HG02623 (cell line): ENCODE results near the gene FOXD1.
"Not testable (repeated sequence)": the region's sequence is repeated elsewhere in the genome, so short reads cannot be mapped to it uniquely, and the experiment has no call there.

Experiments
- ATAC-seq: cut with Tn5 transposase; IDR thresholded peaks from one replicate; pipeline ENCODE4 v1.9.1; 2021; ENCODE audit warnings: moderate library complexity; ENCODE audit not compliant: unreplicated experiment

Gene FOXD1

DNA sequence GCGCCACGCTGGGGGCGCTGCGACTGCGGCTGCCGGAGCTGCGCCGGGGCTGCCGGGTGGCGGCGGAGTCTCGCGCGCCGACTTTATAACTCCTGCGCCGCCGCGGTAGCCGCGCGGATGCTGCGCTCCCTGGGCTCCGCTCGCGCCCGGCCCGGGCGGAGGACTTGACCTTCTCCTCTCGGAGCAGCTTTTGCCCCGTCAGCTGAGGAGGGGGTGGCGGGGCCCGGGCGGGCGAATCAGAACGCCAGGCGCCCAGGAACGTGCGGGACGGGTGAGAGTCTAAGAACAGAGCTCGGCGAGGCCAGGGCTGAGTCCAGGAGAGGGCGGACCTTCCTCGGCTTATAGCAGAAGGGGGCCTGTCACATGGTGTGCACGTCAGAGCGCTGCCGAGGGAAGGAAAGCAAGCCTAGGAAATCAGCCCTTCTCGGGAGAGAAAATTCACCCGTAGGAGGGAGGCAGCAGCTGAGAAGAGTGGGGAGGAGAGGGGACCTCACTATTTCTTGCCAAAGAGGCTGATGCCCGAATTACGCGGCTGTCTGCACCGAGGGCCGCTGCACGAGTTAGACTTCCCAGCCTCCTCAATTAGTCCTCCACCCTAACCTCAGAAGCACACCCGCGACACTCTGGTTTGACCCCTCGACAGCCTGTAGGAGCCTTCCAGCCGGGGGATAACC lies at the start of gene FOXD1:
TSS of gene FOXD1 (minus strand) at position 315 of the 674 bp plus-strand sequence. CDS start 415 bp downstream, outside the sequence.
- ATAC-seq, result no peak

DNA sequence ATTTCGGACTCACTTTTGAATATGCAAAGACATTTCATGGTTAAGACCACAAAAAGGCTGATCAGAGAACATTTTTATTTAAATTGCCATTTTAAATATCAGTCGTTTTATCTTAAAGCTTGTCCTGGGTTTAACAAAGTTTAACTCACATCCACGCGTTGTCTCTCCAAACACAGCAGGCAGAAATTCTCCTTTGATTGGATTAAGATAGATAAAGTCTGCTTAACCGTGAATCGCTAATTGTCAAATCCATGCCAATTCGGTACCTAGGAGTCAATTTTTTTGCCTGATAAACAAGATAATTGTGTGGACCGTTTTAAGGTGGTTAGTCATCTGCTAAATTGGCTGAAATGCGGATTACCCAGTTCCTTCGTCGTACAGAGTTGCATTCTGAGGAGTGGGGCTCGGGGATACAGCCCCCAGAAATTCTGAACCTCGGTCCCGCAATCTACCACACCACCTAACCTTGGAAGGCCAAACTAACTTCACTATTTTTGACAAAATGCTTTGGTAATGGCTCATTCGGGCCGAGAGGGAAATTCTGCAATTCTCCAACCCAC lies 49.0 kb upstream of the FOXD1 start:
- no peak for ATAC-seq

DNA sequence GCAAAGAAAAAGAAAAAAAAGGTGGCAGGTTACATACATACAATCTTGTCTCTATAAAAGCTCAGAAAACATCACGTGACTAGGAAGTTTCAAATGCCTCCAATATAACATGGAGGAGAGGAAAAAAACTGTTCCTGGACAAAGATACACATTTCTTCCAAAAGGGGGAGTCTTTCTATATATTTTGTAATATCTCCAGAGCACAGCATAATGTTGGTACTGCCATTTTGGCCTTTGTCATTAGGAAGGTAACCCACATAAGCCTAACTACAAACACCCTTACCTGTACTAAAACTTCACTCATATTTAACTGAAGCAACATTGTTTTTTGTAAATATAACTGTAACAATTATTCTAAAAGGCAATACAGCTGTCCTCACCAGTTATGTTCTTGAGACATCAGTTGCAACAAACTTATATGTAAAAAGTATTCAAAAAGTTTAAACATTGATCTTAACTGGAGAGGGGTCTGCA lies 48.4 kb upstream of the FOXD1 start:
- ATAC-seq, result no peak

DNA sequence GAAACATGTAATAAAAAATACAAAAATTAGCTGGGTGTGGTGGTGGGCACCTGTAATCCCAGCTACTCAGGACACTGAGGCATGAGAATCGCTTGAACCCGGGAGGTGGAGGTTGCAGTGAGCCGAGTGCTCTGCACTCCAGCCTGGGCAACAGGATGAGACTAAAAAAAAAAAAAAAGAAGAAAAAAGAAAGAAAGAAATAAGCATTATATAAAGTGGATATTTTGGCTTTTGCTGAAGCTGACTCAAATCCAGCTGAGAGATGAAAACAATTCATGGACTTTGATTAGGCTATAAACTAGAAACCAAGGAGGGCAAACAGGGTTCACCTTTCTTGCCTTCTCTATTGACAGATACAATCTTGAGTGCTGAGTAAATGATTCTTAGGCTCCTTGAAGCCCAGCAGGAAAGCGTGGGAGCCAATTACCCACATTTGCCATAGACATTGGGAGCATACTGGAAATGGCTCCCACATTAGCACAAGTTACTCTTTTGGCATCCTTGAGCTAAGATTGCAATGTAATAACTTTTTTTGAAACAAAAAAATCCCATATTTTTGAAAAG lies 47.3 kb upstream of the FOXD1 start:
- ATAC-seq, result no peak

DNA sequence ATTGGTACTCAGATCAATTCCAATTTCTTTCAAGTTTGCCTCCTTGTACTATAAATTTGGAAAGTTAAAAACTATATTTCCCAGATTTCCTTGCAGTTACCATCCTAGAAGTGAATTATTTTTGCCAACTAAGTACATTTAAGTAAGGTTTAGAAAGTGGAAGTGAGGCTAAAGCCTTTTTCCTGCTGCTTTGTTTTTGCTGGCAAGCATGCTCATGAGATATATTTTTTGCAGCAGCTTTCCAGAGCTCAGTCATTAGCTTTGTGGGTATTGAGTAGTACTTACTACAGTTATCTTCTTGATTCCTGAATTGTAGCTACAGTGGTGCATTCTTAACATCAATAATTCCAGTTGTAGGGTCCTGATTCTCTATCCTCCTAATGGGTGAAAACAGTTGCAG lies 46.1 kb upstream of the FOXD1 start:
- no peak for ATAC-seq

DNA sequence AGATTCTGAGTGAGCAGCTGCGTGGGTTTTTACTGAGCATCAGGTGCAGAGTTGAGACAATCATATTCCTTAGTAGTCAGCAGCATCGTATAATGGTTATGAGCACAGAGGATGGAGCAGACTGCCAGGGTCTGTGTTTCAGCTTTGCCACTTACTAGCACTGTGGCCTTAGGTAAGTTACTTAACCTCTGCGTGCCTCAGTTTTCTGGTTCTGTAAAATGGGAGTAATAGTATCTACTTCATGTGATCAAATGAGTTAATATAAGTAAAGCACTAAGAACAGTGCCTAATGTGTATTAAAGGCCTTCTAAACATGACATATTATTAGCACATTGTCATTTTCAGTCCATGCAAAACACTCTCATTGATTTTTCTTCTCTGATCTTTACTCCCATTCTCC lies 44.8 kb upstream of the FOXD1 start:
- no peak for ATAC-seq

DNA sequence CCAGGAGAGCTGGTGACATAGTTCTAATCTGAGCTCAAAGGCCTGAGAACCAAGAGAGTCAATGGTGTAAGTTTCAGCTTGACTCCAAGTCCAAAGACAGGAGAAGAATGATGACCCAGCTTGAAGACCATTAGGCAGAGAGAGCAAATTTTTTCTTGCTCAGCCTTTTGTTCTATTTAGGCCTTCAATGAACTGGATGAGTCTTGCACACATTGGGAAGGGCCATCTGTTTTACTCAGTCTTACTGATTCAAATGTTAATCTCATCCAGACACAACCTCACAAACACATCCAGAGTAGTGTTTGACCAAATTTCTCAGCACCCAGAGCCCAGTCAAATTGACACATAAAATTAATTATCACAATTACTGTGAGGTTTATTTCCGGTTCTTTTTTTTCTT lies 42.6 kb upstream of the FOXD1 start:
- ATAC-seq, result no peak

DNA sequence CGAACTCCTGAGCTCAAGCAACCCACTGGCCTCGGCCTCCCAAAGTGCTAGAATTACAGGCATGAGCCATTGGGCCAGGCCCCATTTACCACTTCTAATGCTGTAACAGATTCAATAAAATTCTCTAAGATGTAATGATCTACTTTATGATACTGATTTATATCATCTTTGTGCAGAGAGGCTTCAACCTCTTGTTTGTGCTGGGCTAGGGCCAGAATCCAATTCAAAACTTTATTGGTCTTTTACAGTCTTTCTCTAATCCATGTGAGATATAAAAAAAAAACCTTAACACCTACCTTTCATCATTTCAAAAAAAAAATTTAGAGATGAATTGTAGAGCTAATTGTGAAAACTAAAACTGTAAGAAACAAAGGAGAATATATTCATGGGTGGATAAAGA lies 41.5 kb upstream of the FOXD1 start:
- ATAC-seq, result no peak

DNA sequence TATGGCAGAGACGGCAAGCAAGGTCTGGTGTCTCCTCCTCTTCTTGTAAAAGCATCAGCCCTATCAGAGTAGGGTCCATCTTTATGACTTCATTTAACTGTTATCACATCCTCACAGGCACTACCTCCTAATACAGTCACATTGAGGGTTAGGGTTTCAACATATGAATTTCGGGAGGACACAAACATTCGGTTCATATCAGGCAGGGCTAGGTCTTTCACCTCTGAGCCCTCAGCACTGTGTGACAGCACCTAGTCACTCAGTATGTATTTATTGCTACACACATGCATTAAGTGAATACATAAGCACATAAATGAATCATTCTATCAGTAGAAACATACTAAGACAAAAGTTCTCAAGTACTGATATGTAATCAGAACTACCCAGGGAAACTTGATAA lies 40.2 kb upstream of the FOXD1 start:
- no peak for ATAC-seq

DNA sequence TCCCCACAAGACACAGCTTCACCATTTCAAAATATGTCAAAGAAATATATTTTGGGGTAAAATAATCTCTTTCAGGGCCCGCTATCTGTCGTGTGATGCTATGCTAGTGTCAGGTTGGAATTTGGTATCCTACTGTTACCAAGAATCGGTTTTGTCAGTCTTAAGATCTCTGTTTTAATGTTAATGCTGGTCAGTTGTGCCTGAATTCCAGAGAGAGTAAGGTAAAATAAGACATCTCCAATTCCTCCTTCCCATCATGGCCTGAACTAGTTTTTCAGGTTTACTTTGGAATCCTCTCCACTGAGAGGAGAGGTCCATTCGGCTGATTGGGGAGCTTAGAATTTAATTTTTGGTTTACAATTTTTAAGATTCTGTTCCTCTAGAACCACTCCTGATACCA lies 39.2 kb upstream of the FOXD1 start:
- ATAC-seq, result no peak

DNA sequence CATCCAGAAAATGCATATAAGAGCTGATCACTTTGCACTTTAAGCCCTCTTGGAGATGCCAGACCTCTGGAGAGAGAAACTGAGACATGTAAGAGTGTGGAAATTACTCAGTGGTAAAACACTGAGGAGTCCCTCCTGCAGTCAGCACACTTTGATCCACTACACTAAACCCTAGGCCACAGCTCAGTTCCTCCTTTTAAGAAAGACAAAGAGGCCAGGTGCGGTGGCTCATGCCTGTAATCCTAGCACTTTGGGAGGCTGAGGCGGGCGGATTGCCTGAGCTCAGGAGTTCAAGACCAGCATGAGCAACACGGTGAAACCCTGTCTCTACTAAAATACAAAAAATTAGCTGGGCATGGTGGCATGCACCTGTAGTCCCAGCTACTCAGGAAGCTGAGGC lies 38.7 kb upstream of the FOXD1 start:
- ATAC-seq, result not testable (repeated sequence)

DNA sequence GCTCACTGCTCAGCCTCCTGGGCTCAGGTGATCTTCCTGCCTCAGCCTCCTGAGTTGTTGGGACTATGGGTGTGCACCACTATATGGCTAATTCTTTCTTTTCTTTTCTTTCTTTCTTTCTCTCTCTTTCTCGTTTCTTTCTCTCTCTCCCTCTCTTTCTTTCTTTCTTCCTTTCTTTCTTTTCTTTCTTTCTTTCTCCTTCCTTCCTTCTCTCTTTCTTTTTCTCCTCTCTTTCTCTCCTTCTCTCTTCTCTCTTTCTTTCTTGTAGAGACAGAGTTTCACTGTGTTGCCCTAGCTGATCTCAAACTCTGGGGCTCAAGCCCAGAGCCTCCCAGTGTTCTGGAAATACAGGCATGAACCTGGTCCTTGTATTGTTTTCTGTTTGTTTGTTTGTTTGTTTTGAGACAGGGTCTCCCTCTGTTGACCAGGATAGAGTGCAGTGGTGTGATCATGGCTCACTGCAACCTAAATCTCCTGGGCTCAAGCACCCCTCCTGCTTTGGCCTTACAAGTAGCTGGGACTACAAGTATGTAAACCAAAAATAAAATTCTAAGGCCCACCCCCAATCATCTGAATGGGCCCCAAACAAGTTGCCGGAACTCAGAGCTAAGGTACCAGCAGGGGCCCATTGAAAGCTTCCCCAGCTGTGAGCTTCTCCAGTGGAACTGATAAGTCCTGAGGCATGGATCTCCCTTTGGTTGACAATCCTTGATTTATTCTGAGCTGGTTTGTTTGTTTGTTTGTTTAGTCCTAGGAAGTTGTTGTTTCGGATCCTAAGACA lies 37.7 kb upstream of the FOXD1 start:
- ATAC-seq, result no peak

DNA sequence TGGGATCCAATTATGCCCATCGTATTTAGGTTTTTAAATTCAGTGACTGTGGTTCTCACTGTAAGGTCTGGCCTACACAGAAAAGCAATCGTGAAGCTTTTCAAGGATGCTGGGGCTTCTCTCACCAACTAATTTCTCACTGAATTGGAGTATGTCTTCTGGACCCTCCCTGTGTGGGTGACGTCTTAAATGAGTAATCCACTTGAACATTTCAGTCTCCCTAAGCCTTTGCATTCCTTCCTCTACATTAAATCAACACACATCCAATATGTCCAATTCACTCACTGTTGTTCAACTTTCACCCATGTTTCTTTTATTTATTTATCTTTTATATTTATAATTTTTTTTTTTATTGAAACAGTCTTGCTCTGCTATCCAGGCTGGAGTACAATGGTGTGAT lies 37.1 kb upstream of the FOXD1 start:
- no peak for ATAC-seq

DNA sequence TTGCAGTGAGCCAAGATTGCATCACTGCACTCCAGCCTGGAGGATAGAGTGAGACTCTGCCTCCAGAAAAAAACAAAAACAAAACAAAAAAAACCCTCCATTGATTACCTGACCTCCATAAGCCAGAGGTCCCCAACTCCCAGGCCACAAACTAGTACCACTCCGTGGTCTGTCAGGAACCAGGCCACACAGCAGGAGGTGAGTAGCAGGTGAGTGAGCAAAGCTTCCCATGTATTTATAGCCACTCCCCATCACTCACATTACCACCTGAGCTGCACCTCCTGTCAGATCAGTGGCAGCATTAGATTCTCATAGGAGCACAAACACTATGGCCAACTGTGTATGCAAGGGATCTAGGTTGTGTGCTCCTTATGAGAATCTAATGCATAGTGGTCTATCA lies 35.9 kb upstream of the FOXD1 start:
- ATAC-seq, result no peak

DNA sequence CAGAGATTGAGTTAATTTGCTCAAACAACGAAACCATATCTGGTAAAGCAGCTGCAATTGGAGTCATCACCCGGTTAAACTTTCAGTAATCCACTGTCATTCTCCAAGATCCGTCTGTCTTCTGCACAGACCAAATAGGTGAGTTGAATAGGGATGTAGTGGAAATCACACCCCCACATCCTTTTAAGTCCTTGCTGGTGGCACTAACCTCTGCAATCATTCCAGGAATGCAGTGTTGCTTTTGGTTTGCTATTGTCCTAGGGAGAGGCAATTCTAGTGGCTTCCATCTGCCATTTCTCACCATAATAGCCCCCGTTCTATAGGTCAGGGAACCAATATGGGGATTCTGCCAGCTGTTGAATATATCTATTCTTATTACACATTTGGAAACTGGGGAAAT lies 35.1 kb upstream of the FOXD1 start:
- ATAC-seq, result no peak

DNA sequence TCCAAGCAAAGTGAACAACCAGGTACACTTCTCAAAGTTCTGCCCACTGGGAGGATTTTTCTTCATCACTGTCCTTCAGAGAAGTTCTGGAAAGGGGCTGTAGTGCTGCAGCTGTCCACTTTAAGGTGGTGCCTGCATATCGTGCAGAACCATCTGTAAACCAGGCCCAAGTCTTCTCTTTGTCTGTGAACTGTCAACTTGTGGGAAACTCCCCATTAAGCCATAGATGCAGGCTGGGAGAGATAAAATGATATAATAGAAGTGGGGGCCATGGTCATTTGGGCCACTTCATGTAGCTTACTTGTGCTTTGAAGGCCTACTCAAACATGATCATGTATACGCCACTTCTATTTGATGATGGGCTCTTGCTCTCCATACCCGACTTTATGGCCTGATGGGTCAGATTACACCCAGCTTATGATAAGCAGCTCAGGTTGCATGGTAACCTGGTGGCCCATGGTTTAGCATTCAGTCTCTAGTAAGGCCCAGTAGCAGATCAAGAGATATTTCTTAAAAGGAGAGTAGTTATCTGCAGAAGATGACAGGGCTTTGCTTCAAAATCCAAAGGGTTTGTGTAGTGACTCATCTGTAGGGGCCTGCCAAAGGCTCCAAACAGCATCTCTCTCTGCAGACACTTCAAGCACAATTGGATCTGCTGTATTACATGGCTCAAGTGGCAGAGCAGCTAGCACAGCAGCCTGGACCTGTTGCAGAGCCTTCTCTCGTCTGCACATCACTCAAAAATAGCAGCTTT lies 34.0 kb upstream of the FOXD1 start:
- no peak for ATAC-seq

DNA sequence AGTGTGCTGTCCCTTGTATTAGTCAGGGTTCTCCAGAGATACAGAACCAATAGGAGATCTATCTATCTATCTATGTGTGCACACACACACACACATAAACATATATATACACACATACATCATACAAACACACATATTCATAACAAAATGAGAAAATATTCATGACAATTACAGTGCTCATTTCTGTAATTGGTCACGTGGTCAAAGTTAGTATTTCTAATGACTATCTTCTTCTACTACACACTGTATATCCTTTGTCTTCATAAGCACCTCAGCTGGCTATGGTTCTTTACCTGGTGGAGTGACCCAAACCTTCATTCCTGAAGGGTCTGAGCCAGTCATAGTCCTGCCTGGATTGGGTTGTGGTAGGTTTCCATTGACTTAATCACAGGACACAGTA lies 31.9 kb upstream of the FOXD1 start:
- no peak for ATAC-seq

DNA sequence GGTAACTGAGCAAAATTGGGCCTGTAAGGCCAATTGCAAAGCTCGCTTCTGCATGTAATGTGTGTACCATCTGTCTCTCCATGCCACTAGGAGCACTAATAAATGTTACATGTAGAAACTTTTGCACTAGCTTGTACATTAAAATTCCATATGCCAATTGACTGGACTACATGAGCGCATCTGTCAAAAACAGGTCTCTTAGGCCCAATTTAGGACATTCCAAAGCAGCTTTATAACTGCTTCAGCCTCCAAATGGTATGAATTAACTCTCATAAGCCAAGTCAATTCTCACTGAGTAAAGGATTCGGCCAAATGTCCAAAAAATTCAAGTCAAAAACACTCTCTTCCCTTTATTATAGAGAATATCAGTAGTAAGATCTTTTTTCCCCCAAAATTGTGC lies 23.5 kb upstream of the FOXD1 start:
- no peak for ATAC-seq

DNA sequence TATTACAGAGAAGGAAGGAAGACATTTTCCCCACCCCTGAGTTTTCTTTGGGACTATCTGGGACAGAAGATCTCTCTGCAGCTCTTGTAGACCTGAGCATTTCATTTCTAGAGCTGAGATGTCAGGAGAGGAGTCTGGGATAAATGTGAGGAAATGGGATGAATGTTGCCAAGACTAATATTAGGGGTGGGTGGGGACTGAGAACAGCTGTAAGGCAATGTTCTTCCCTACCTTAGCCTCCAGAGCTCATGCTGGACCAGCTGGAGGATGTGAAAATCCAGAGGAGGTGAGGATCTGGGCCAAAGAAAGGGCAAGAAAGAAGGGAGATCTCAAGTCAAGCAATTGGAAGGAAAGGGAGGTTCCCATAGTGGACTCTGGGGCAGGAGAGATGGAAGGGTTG lies 23.1 kb upstream of the FOXD1 start:
- ATAC-seq, result no peak

DNA sequence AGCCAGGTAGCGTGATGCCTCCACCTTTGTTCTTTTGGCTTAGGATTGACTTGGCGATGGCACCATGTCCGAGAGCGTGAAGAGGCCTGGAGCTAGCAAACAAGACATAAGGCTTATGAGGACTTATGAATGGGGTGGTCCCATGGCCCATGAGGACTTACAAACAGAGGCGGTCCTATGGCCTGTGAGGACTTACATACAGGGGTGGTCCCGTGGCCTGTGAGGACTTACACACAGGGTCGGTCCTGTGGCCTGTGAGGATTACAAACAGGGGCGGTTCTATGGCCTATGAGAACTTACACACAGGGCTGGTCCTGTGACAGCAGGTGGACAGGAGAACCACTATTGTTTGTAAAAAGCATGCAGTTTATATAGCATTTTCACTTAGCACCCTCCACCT lies 21.3 kb upstream of the FOXD1 start:
- ATAC-seq, result no peak

DNA sequence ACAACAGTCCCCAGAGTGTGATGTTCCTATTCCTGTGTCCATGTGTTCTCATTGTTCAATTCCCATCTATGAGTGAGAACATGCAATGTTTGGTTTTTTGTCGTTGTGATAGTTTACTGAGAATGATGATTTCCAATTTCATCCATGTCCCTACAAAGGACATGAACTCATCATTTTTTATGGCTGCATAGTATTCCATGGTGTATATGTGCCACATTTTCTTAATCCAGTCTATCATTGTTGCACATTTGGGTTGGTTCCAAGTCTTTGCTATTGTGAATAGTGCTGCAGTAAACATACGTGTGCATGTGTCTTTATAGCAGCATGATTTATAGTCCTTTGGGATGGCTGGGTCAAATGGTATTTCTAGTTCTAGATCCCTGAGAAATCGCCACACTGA lies 20.1 kb upstream of the FOXD1 start:
- ATAC-seq, result not testable (repeated sequence)
